Thyroid gland (tissue), 4 donors: ENCODE measurements around the gene ADH1B. TPM values are rescaled to one million over a fixed set of nuclear protein-coding genes. Genes with fewer than 3 reads are reported as not detected.

Experiments used
- DNase-seq, 2 donors: peaks; one replicate each; pipeline ENCODE4 v3.0.0-alpha.2; 2019
- H3K27ac ChIP-seq, 3 donors: fragments of 200-600 bp; sonication (generic); 1 replicate in 2 of 3; 2 replicates in 1 of 3; pipeline ENCODE4 v1.5.1; 2016 to 2019; ENCODE audit warnings: mild to moderate bottlenecking in 1 of 3, moderate library complexity in 1 of 3
- H3K27me3 ChIP-seq: fragments of 200-600 bp; sonication (generic); one replicate; pipeline ENCODE4 v1.5.1; 2019
- H3K36me3 ChIP-seq, 2 donors: fragments of 200-600 bp; sonication (generic); one replicate each; pipeline ENCODE4 v1.5.1; 2016 to 2019
- H3K4me1 ChIP-seq, 2 donors: fragments of 200-600 bp; sonication (generic); one replicate each; pipeline ENCODE4 v1.5.1; 2017 to 2019
- H3K4me3 ChIP-seq, 3 donors: fragments of 200-600 bp; sonication (generic); replicated peaks in 1 of 3; 1 replicate in 2 of 3; 2 replicates in 1 of 3; pipeline ENCODE4 v1.5.1; 2016; ENCODE audit warnings: mild to moderate bottlenecking in 1 of 3
- H3K9me3 ChIP-seq: fragments of 200-600 bp; sonication (generic); one replicate; pipeline ENCODE4 v1.5.1; 2017
- POLR2A ChIP-seq, 2 donors: fragments of 450-650 bp; IDR thresholded peaks; one replicate each; pipeline ENCODE4 v1.6.1; 2017; ENCODE audit warnings: antibody characterized with exemption in 2 of 2, mild to moderate bottlenecking in 2 of 2, moderate library complexity in 1 of 2
- WGBS, 2 donors: methylation state at CpG; one replicate each; pipeline ENCODE4 v1.1.5; 2017; 5-methylcytosine and 5-hydroxymethylcytosine counted together
- intact Hi-C: fragments of 100-400 bp; cut with DNase I; formaldehyde crosslinking; loops from one replicate; pipeline ENCODE4 v1.15.1; 2023
- total RNA-seq, 4 donors: library from RNA; depleted of rRNA; stranded (reverse); fragments of >200 nt; gene quantifications; one replicate each; pipeline ENCODE4 v1.2.3, GENCODE V29; 2016
- TF ChIP-seq, protein P1 (sequence below), 6 experiments: fragments of 200-600 bp in 3 of 6; fragments of 450-650 bp in 3 of 6; sonication (generic) in 3 of 6; IDR thresholded peaks; one replicate each; pipeline ENCODE4 v1.5.1; 2016 to 2019; ENCODE audit warnings: antibody characterized with exemption in 6 of 6, mild to moderate bottlenecking in 2 of 6, inconsistent platforms in 1 of 6, moderate library complexity in 1 of 6

ADH1B gene
- total RNA-seq, 4 donors from 2014 or later: 156 to 898 (median 224) TPM

DNA sequence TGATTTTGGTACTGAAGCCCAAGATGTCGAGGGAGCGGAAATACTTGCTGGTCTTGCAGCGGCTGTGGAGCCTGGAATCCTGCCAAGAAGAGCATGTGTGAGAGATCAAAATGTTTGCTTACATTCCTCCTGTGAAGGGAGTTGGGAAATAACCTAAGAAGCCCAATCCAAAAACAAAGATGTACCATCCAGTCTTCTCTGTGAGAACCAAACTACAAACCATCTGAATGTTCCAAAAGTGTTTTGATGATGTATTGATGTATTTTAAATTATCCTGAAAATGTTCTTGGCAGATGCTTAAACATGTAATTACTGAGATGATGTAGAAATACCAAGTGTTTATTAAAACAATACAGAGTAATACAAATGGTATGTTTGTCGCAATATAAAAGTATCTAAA lies 20.3 kb downstream of the ADH1B start:
- Histone ChIP-seq H3K27me3 (no peaks in the 10 kb centered on the region), H3K4me1 (no peaks in the 10 kb centered on the region), H3K9me3 (no peaks in the 10 kb centered on the region), H3K27ac (peak overlapping the region in 1 of 3 donors; percentile 24), H3K4me3 (no peak overlapping the region), H3K36me3 (no peaks in the 10 kb centered on the region)
- intact Hi-C loops: no loop called here
- TF ChIP-seq, protein P1, sequence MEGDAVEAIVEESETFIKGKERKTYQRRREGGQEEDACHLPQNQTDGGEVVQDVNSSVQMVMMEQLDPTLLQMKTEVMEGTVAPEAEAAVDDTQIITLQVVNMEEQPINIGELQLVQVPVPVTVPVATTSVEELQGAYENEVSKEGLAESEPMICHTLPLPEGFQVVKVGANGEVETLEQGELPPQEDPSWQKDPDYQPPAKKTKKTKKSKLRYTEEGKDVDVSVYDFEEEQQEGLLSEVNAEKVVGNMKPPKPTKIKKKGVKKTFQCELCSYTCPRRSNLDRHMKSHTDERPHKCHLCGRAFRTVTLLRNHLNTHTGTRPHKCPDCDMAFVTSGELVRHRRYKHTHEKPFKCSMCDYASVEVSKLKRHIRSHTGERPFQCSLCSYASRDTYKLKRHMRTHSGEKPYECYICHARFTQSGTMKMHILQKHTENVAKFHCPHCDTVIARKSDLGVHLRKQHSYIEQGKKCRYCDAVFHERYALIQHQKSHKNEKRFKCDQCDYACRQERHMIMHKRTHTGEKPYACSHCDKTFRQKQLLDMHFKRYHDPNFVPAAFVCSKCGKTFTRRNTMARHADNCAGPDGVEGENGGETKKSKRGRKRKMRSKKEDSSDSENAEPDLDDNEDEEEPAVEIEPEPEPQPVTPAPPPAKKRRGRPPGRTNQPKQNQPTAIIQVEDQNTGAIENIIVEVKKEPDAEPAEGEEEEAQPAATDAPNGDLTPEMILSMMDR (IDR thresholded peaks at IDR 0.05): no peak
- TF ChIP-seq POLR2A (IDR thresholded peaks at IDR 0.05): no peak
- peak; percentile 64 to 71 for DNase-seq
- 31 to 43% methylated on average over 4 of the region's 4 CpGs for WGBS, 2 donors

DNA sequence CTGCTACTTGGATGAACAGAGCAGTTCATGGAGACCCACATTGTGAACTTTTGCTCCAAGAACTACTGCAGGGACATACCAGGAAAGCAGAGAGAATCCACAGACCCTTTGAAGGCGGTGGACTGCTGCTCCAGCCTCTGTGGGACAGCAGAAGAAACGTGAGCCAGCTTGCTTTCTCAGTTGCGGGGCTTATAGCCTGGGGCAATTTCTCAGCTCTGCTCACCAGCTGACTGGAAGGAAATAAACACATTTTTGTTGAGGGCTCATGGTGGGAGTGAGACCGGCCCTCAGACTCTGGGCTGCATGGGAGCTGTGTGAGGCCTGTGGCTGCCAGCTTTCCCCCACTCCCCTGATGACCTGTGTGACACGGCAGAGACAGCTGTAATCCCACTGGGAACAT lies 27.8 kb downstream of the ADH1B start:
- intact Hi-C loops: no loop called here
- H3K36me3 ChIP-seq: no peaks in the 10 kb centered on the region
- TF ChIP-seq, protein P1 (IDR thresholded peaks at IDR 0.05): no peak
- TF ChIP-seq POLR2A (IDR thresholded peaks at IDR 0.05): no peak
- H3K27ac ChIP-seq: no peak overlapping the region
- H3K4me1 ChIP-seq: no peaks in the 10 kb centered on the region
- no peaks in the 10 kb centered on the region for H3K27me3 ChIP-seq
- WGBS, 2 donors: 90 to 93% methylated on average over 4 to 5 of the region's 5 CpGs
- no peak overlapping the region for H3K4me3 ChIP-seq
- no peak for DNase-seq
- no peaks in the 10 kb centered on the region for H3K9me3 ChIP-seq

DNA sequence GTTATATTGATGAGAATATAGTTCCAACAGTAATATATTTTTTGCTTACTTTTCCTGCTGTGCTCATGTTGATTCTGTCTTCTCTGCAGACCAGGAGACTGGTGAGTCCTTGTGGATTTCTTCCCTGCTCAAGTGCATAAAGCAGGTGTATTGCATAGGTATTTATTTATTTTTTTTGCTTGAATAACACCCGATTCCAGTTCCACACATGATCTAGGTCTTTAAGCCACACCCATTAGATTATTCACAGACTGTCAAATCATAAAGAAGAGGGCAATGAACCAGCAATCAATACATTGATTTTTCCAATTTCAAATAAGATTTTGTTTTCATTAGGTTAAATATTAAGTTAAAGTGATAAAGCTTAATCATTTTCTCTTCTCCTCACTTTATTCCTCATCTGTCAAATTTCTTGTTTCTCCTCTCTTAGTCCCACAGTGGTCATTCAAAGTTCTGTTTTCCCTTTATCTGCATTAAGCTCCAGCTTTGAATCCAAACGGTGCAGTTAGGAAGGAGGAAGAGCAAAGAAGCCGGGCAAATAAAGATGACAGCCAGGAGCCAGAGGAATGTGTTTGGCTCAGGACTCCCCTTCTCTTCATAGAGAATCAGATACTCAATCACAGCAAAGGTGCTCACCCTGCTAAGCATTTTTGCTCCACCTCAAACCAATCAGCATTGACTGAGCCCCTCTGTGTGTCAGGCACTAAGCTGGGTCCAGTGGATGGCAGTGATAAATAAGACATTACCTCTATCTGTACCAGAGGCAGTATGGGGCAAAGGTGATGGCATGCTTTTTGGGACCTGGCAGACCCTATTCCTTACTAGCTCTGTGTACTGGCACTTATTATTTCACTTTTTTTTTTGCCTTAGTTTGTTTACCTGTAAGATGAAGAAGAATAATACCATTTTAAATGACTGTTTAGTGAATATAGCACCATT lies 30.1 kb downstream of the ADH1B start, which contains the start of gene ADH1A:
Gene ADH1A (minus strand): TSS at position 138 of the 939 bp plus-strand sequence. CDS start 71 bp downstream, at position 67.
- Histone ChIP-seq H3K4me3 (no peak within 1 kb of the TSS), H3K27ac (no peak within 1 kb of the TSS), H3K4me1 (no peaks in the 10 kb centered on the region), H3K9me3 (no peaks in the 10 kb centered on the region), H3K27me3 (no peaks in the 10 kb centered on the region), H3K36me3 (no peaks in the 10 kb centered on the region)
- intact Hi-C loops: no loop called here
- TF ChIP-seq, protein P1 (IDR thresholded peaks at IDR 0.05): no peak
- TF ChIP-seq POLR2A (IDR thresholded peaks at IDR 0.05): no peak
- DNase-seq: no peak
- 66 to 75% methylated on average over 3 of the region's 3 CpGs for WGBS, 2 donors

DNA sequence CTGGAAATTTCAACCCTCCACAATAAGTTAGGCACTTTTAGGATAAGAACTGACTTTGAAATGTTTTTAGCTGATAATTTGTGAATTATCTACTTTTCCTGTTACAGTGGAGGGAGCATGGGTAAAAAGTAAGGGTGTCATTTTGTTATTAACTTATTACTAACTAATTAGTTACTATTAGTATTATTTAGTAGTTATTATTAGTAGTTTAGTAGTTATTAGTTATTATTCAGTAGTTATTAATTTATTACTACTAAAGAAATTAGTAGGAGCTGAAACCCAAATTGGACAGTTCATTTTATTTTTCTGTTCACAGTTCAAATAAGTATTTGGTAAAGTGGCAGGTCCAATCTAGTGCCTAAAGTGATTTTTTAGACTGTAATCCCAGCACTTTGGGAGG lies 35.8 kb downstream of the ADH1B start:
- TF ChIP-seq, protein P1 (IDR thresholded peaks at IDR 0.05): no peak
- no peak for TF ChIP-seq POLR2A (IDR thresholded peaks at IDR 0.05)
- intact Hi-C loops: no loop called here
- no peak for DNase-seq
- H3K27ac ChIP-seq: no peak overlapping the region
- no peaks in the 10 kb centered on the region for H3K4me1 ChIP-seq
- H3K9me3 ChIP-seq: no peaks in the 10 kb centered on the region
- no peaks in the 10 kb centered on the region for H3K27me3 ChIP-seq
- no peaks in the 10 kb centered on the region for H3K36me3 ChIP-seq
- H3K4me3 ChIP-seq: no peak overlapping the region

DNA sequence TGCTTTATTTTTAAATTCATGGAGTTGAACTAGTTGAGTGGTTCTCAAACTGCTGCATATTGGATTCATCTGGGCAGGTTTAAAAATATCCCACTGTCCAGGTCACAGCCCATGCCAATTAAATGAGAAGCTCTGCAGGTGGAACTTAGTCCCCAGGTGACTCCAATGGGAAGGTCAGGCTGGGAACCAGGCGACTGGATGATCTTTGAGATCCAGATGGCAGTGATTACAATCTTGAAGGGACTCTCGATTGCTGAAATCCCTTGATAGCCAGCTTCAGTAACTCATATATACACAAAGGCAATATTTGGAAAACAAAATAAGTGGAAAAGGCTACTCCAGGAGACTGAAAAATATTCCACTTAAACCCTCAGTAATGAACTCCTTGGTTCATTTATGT lies 38.5 kb downstream of the ADH1B start:
- Histone ChIP-seq H3K36me3 (no peaks in the 10 kb centered on the region), H3K27ac (no peak overlapping the region), H3K9me3 (no peaks in the 10 kb centered on the region), H3K27me3 (no peaks in the 10 kb centered on the region), H3K4me3 (no peak overlapping the region), H3K4me1 (no peaks in the 10 kb centered on the region)
- WGBS, 2 donors: 79 to 87% methylated on average over 2 of the region's 2 CpGs
- DNase-seq: no peak
- intact Hi-C loops: no loop called here
- TF ChIP-seq, protein P1 (IDR thresholded peaks at IDR 0.05): no peak
- TF ChIP-seq POLR2A (IDR thresholded peaks at IDR 0.05): no peak
